HG03442 (cell line): ENCODE data around the gene ATF7IP.
"Not testable (repeated sequence)": the region's sequence is repeated elsewhere in the genome, so short reads cannot be mapped to it uniquely, and the experiment has no call there.

Experiments
- ATAC-seq: cut with Tn5 transposase; IDR thresholded peaks from one replicate; pipeline ENCODE4 v1.9.1; 2021; ENCODE audit warnings: mild to moderate bottlenecking, moderate library complexity; ENCODE audit not compliant: unreplicated experiment

The ATF7IP gene

GRCh38 chr12:14365294-14366208, at the start of gene ATF7IP:
TSS of gene ATF7IP (plus strand) at chr12:14365682. CDS start at chr12:14423916, 58,234 bp downstream.
- ATAC-seq, result peak; percentile 76

DNA sequence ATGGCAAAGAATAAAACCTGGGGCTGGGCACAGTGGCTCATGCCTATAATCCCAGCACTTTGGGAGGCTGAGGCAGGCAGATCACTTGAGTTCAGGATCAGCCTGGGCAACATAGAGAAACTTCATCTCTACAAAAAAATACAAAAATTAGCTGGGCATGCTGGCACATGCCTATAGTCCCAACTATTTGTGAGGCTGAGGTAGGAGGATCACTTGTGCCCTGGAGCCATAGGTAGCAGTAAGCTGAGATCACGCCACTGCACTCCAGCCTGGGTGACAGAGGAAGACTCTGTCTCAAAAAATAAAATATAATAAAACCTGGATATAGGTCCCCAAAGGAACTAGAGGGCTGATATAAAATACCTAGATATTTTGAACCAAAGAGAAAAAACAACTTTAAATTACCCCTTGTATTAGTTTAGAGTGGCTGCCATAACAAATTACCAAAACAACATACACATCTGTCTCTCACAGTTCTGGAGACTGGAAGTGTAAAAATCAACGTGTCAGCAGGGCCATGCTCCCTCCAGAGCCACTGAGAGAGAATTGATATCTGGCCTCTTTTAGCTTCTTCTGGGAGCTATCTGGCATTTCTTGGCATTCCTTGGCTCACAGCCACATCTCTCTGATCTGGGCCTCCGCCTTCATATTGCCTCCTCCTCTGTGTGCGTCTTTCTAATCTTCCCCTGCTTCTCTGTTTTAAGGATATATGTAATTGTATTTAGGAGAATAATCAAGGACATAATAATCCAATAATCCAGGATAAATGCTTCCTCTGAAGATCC, 47.9 kb upstream of the ATF7IP start:
- ATAC-seq, result no peak

GRCh38 chr12:14319704-14320427, 45.6 kb upstream of the ATF7IP start:
- not testable (repeated sequence) for ATAC-seq

DNA sequence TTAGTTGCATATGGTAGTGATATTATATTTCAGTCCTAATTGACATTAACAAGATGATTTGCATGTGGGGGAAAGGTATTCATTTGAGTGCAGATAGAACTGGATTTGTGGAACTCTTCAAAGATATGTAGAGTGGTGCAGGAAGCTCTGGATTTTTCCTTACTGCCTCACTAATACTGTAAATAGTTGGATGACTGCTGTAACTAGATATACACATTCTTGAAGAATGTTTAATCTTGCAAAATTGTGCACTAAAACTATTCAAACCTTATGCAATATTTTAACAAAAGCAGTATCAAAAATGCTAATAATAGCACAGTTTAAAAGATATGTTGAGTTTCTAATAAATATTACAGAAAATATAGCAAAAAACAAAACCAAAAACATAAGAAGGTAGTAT, 43.1 kb upstream of the ATF7IP start:
- ATAC-seq, result no peak

- no peak for ATAC-seq
These were observed 39.7 kb upstream of the ATF7IP start for GRCh38 chr12:14325716-14326343.

DNA sequence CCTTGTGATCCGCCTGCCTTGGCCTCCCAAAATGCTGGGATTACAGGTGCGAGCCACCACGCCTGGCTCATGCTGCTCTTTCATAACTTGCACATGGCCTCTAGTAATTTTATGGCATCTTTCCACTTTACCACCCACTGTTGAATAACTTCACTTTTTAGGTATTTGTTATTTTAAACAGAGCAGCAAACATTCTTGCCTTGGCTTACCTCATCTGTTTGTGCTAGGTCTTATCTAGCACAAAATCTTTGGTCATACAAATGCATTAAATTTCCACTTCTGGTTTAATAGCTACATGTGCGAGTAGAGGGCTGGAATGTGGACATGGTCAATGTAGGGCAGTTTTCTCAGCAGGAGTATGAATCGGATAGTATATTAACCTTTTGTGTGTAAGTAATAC, 38.8 kb upstream of the ATF7IP start:
- ATAC-seq, result no peak

DNA sequence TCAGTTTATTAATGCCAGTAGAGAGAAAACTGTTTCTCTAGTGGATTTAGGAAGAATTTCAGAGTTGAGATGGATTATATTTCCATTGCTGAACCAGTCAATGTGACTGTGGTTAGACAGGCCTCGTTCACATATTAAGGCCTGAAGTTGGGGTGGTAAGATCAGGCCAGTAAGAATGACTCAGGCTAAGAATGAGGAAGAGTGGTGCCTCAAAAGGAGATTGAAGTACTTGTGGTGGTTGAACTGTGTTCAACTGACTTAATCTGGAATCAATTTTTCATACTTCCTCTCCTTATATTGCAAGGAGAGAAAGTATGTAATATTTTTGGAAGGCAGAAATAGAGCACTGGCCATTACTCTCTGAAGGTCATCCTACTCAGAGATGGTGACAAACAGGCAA, 37.8 kb upstream of the ATF7IP start:
- ATAC-seq, result no peak

DNA sequence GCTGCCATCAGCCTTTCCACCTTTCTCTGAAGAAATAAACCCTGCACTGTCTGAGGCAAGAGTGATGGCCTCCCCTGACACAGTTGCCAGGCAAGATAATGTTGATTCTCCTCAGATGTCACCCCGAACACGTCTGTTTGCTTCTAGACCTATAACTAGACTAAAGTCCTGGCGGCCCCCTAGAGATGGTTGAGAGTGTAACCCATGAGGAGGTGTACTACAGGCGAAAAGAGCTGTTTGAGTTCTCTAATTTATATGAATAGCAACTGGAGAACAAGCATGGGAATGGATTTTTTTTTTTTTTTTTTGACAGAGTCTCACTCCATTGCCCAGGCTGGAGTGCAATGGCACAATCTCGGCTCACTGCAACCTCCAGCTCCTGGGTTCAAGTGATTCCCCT, 33.0 kb upstream of the ATF7IP start:
- no peak for ATAC-seq

- no peak for ATAC-seq
These were observed 25.1 kb upstream of the ATF7IP start for GRCh38 chr12:14340371-14340770.

- ATAC-seq, result not testable (repeated sequence)
These were observed 14.0 kb upstream of the ATF7IP start for GRCh38 chr12:14351524-14351923.

DNA sequence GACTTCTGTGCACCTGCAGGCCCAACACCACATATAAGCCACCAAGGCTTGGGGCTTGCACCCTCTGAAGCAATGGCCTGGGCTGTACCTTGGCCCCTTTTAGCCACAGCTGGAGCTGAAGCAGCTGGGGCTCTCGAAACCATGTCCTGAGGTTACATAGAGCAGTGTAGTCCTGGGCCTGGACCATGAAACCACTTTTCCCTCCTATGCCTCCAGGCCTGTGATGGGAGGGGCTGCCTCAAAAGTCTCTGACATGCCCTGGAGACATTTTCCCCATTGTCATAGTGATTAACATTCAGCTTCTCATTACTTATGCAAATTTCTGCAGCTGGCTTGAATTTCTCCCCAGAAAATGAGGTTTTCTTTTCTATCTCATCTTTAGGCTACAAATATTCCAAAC, 13.4 kb upstream of the ATF7IP start:
- ATAC-seq, result not testable (repeated sequence)

GRCh38 chr12:14354665-14355064, 10.8 kb upstream of the ATF7IP start:
- ATAC-seq, result not testable (repeated sequence)

- ATAC-seq, result no peak
These were observed 9.3 kb upstream of the ATF7IP start for GRCh38 chr12:14356147-14356546.

- no peak for ATAC-seq
These were observed 8.0 kb upstream of the ATF7IP start for GRCh38 chr12:14357486-14357885.

DNA sequence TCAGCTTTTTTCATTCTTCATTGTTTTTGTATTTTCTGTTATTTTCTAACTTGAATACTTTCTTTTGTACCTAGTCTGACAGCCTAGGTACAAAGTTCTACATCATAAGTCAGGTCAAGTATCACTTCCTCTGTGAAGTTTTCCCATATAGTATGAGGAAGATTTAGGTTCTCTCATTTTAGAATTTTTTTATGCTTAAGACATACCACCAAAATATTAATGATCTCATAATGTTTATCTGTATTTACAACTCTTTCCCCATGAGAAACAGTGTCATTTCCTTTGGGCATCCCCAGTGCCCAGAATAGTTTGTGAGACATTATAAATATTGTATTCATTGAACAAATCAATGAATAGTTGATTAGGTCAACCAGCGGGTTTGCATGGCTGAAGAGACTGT, 3.1 kb upstream of the ATF7IP start:
- peak; percentile 20 for ATAC-seq

DNA sequence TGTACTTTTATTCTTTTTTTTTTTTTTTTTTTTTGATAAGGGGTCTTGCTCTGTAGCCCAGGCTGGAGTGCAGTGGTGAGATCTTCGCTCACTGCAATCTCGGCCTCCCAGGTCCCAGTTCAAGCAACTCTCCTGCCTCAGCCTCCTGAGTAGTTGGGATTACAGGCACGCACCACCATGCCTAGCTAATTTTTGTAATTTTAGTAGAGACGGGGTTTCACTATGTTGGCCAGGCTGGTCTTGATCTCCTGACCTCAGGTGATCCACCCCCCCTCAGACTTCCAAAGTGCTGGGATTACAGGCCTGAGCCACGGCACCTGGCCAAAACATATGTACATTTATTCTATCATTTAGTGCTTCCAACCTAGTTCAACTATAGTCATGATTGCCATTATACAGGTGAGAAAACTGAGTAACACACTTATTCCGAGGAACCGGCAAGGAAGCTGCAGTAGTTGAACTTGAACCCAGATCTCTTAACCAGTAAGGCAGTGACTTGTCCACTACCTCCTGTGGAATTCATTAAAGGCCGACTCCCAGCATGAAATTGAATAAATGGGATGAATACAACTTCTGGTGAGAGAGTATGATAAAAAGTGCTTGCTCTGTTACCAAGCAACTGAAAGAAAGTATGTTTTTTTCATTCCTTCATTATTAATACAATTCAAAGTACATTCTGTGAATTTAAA, 755 bp upstream of the ATF7IP start:
- ATAC-seq, result no peak

DNA sequence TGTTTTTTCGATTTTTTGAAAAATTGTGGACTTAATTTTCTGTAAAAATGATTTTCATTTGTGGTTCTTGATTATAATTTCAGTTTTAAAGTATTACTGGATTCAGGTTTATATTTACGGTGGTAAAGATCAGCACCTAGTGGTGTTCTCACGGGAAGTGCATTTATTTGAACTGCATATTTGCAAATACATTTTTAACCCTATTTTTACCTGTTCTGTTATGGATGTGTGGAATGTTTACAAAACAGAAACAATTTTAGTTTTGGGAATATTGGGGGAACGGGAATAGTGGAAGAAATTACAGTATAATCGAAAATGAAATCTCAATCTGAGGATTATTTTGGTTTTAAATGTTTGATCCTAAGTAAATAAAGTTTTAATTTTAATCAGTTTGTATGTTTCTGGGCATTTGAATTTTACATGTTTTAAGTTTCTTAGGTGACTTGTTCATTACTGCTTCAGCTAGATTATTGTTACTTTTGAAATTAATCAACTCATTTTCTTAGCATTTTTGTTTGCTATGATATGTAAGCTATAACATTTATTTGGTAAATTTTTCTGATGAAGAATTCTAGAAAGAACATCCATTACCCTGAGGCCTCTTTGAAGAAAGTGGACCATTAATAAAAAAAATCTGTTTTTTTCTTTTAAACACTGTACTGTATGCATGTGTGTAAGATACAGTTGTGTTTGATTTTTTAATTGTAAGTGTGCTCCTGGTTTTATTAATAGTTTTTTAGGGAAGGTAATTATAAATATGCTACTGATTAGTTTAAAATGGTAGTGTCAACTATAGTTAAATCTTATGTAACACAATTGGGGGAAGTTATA, 942 bp downstream of the ATF7IP start:
- no peak for ATAC-seq

DNA sequence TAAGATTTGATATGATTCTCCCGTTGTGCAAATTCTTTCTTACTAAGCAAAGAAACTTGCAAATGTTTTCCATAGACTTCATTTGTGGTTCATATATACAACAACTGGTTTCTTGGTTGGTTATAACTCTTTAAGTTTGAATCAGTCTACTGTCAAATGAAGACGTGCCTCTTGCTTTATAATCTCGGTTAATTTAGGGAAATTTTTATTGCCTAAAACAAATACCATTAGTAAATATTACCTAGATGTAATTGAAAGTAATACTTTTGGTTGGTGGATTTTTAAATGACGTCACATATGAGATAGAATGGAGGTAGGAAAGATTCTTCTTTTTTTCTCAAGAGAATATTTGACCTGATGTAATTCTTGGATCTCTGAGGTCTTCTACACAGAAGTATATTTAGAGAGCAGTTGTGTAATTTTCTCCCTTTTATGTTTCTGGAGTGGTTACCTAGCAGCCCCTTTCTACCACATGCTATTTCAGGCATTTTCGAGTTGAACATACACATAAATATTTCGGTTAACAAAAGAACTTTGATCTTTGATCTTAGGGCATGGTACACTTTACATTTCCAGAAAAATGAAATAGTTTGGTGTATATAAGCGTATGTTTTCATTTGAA, 1.7 kb downstream of the ATF7IP start:
- ATAC-seq, result peak; percentile 42

DNA sequence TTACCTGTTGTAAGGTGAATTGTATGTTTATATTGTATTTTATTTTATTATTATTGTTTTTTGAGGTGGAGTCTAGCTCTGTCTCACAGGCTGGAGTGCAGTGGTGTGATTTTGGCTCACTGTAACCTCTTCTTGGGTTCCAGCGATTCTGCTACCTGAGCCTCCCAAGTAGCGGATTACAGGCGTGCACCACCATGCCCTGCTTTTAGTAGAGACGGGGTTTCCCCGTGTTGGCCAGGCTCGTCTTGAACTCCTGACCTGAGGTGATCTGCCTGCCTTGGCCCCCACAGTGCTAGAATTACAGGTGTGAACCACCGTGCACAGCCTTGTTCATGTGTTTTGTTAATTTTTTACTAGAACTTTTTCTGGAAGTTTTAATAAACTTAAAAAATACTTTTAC, 3.8 kb downstream of the ATF7IP start:
- ATAC-seq, result no peak
